ENCODE results near the gene ORM2. TPM values are rescaled to one million over a fixed set of nuclear protein-coding genes. Genes with fewer than 3 reads are reported as not detected.

The ORM2 gene
- total and polyA plus RNA-seq, 2 of the 13 experiments (the other 11 are each of a cell fraction or from before 2014, with no cell fraction given) = 565 to 824 TPM

DNA sequence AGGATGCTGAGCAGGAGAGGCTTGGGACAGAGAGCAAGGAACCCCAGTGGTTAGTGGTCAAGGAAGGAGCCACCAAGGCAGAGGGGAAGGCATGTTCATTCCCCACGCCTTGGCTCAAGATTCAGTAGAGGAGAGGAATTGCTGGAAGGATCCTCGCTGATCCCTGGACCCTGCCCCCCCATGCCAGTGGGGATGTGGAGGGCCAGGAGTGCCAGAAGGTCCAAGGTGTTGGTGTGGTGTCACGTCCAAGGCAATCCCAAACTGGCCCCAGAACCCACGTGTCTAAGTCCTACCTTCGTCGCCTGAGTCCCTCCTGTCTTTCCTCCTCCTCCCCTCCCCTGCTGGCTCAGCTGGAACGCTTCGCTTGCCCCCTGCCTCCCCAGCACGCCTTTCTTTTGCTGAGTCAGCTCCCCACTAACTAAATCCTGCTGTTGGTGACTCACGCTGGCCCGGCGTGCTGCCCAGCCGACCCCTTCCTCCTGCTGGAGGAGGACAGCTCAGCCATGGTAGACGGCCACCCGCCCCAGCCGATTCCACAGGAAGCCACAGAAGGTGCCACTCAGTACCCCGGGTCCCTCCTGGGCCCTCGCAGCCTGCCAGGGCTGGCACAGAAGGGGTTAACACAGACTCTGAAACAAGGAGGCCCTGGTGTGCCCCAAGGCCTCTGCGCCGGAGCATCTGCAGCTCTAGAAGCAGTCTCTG lies 44.4 kb upstream of the ORM2 start:
- BruUV-seq (replicated peaks) = no TSS peak
- in situ Hi-C loops (cut with HindIII; ENCODE audit: extremely low pct_ligation_motif_present, low pct_unique_long_range_greater_than_20kb) (no loop called here), intact Hi-C loops (cut with micrococcal nuclease; ENCODE audit: unreplicated experiment) (no loop called here)
- H3K4me2 ChIP-seq (ENCODE audit: low read depth, low read length) = no peak overlapping the region
- no peaks in the 10 kb centered on the region for H4K20me1 ChIP-seq (ENCODE audit: insufficient read depth, low read length)
- no peak overlapping the region for H3K4me3 ChIP-seq (replicated peaks in 1 of 3; ENCODE audit: insufficient read depth in 1 of 3, low read depth in 2 of 3, low read length in 3 of 3)
- no peaks in the 10 kb centered on the region for H3K4me1 ChIP-seq (ENCODE audit: insufficient read depth, low read length)
- H3K27ac ChIP-seq (ENCODE audit: extremely low read length, insufficient read depth, low read length) = no peak overlapping the region
- ATAC-seq = no peak
- FAIRE-seq = no peak
- peaks cover 55 to 85% of the 10 kb centered on the region in 2 experiments for H3K36me3 ChIP-seq (replicated peaks in 1 of 2; ENCODE audit: control insufficient read depth in 1 of 2, insufficient read depth in 2 of 2, low read length in 2 of 2)
- no peak for TF ChIP-seq SMYD3 (CRISPR knock-in tag; IDR thresholded peaks at IDR 0.05)
- peak; percentile 95 for TF ChIP-seq AGO2 (optimal IDR thresholded peaks at IDR 0.05; ENCODE audit: low read depth, low read length)
- peak; percentile 89 for TF ChIP-seq MAFF (IDR thresholded peaks at IDR 0.05; ENCODE audit: low read depth, low read length)
- TF ChIP-seq ZNF431 (CRISPR knock-in tag; IDR thresholded peaks at IDR 0.05; ENCODE audit: borderline replicate concordance, low read depth) = no peak
- TF ChIP-seq MAFK (conservative IDR thresholded peaks at IDR 0.05 in 1 of 2, IDR thresholded peaks at IDR 0.05 in 1 of 2; ENCODE audit: low read length in 2 of 2) = peak; percentile 90 to 93
- 0 out of 2 replicates have a peak, but pooled peaks have one; percentile 7 for TF ChIP-seq POLR2G (IDR thresholded peaks at IDR 0.05; ENCODE audit: low read depth, low read length)
- TF ChIP-seq ZKSCAN5 (CRISPR knock-in tag; IDR thresholded peaks at IDR 0.05) = no peak
- no peak for TF ChIP-seq SATB2 (CRISPR knock-in tag; IDR thresholded peaks at IDR 0.05)
- peak; percentile 75 for TF ChIP-seq ZNF652 (CRISPR knock-in tag; IDR thresholded peaks at IDR 0.05; ENCODE audit: borderline replicate concordance, low read depth)
- TF ChIP-seq RBM22 (optimal IDR thresholded peaks at IDR 0.05; ENCODE audit: low read length) = peak; percentile 73
- H3K9me3 ChIP-seq (ENCODE audit: low read length) = no peaks in the 10 kb centered on the region
- no peak overlapping the region for H3K9ac ChIP-seq (ENCODE audit: insufficient read depth, low read depth, low read length)
- H3K79me2 ChIP-seq (ENCODE audit: insufficient read depth, low read length) = no peaks in the 10 kb centered on the region
- H3K27me3 ChIP-seq (ENCODE audit: control insufficient read depth in 1 of 2, insufficient read depth in 2 of 2, low read length in 2 of 2) = no peaks in the 10 kb centered on the region
- POLR2A ChIA-PET = interaction anchor here (1.2 kb wide), 1 partner anchor 203 kb away, joined by 4 read pairs; no protein-coding TSS in a partner anchor
- CTCF ChIA-PET (ENCODE audit: low intra/inter-chr PET ratio, low total read pairs) = no interaction called here
- DNase-seq (ENCODE audit: low spot score) = no peak
- no peak overlapping the region for H2AFZ ChIP-seq (ENCODE audit: low read length)
- 94% methylated on average over 17 of the region's 20 CpGs for WGBS (ENCODE audit: low lambda C conversion rate)

Measured in HepG2 (cell line).